H9 (cell line): ENCODE results near the gene KDSR. TPM values are rescaled to one million over a fixed set of nuclear protein-coding genes. Genes with fewer than 3 reads are reported as not detected.

ENCODE experiments used
- DNase-seq: peaks from one replicate; pipeline ENCODE4 v3.0.0-alpha.2; 2017
- H2AFZ ChIP-seq: one replicate; pipeline ENCODE4 v1.6.1; 2013; ENCODE audit warnings: mild to moderate bottlenecking, low read length, control low read depth, moderate library complexity
- H2AK5ac ChIP-seq: 2 replicates; pipeline ENCODE4 v1.6.1; 2013; ENCODE audit warnings: low read length, control low read depth, mixed read lengths; ENCODE audit not compliant: insufficient read length
- H2BK120ac ChIP-seq: one replicate; pipeline ENCODE4 v1.6.1; 2013; ENCODE audit warnings: low read depth, mild to moderate bottlenecking, low read length, control low read depth, inconsistent platforms; ENCODE audit not compliant: poor library complexity, severe bottlenecking
- H2BK12ac ChIP-seq: 2 replicates; pipeline ENCODE4 v1.6.1; 2013; ENCODE audit warnings: low read length, control low read depth, mixed read lengths, low read depth; ENCODE audit not compliant: insufficient read length
- H2BK15ac ChIP-seq: 2 replicates; pipeline ENCODE4 v1.6.1; 2013; ENCODE audit warnings: low read depth, low read length, control low read depth
- H2BK20ac ChIP-seq: one replicate; pipeline ENCODE4 v1.6.1; 2013; ENCODE audit warnings: low read depth, mild to moderate bottlenecking, low read length, control low read depth, inconsistent platforms; ENCODE audit not compliant: poor library complexity, severe bottlenecking
- H2BK5ac ChIP-seq: 2 replicates; pipeline ENCODE4 v1.6.1; 2013; ENCODE audit warnings: low read length, control low read depth, mixed read lengths; ENCODE audit not compliant: insufficient read length
- H3K14ac ChIP-seq: 2 replicates; pipeline ENCODE4 v1.6.1; 2013; ENCODE audit warnings: low read length, control low read depth; ENCODE audit not compliant: insufficient read depth
- H3K18ac ChIP-seq: 2 replicates; pipeline ENCODE4 v1.6.1; 2013; ENCODE audit warnings: low read depth, mild to moderate bottlenecking, mixed read lengths, low read length, control low read depth; ENCODE audit not compliant: insufficient read length
- H3K23ac ChIP-seq: 2 replicates; pipeline ENCODE4 v1.6.1; 2013; ENCODE audit warnings: low read length, control low read depth, mixed read lengths, low read depth; ENCODE audit not compliant: insufficient read length
- H3K23me2 ChIP-seq: 2 replicates; pipeline ENCODE4 v1.6.1; 2013; ENCODE audit warnings: low read depth, mild to moderate bottlenecking, mixed read lengths, low read length, control low read depth; ENCODE audit not compliant: insufficient read length, poor library complexity, severe bottlenecking
- H3K27ac ChIP-seq: 2 replicates; pipeline ENCODE4 v1.5.1; 2013; ENCODE audit warnings: low read length, control low read depth, mixed read lengths, low read depth; ENCODE audit not compliant: insufficient read length
- H3K27me3 ChIP-seq: 2 replicates; pipeline ENCODE4 v1.6.1; 2013; ENCODE audit warnings: low read length, control low read depth, inconsistent platforms; ENCODE audit not compliant: insufficient read depth
- H3K4ac ChIP-seq: 2 replicates; pipeline ENCODE4 v1.6.1; 2013; ENCODE audit warnings: low read depth, mild to moderate bottlenecking, control low read depth, inconsistent platforms, low read length, moderate library complexity
- H3K4me1 ChIP-seq: 2 replicates; pipeline ENCODE4 v1.6.1; 2013; ENCODE audit warnings: low read length, control low read depth, inconsistent platforms; ENCODE audit not compliant: insufficient read depth
- H3K4me2 ChIP-seq: 2 replicates; pipeline ENCODE4 v1.6.1; 2013; ENCODE audit warnings: low read length, control low read depth, mixed read lengths; ENCODE audit not compliant: insufficient read length, insufficient read depth
- H3K56ac ChIP-seq: 2 replicates; pipeline ENCODE4 v1.6.1; 2013; ENCODE audit warnings: low read depth, mild to moderate bottlenecking, mixed read lengths, low read length, control low read depth; ENCODE audit not compliant: insufficient read length
- H3K79me1 ChIP-seq: 2 replicates; pipeline ENCODE4 v1.6.1; 2013; ENCODE audit warnings: low read depth, mild to moderate bottlenecking, moderate library complexity, low read length, control low read depth, inconsistent platforms; ENCODE audit not compliant: insufficient read depth, poor library complexity, severe bottlenecking
- H3K79me2 ChIP-seq: 2 replicates; pipeline ENCODE4 v1.6.1; 2013; ENCODE audit warnings: low read length, control low read depth, inconsistent platforms; ENCODE audit not compliant: insufficient read depth
- H3K9ac ChIP-seq: 2 replicates; pipeline ENCODE4 v1.6.1; 2013; ENCODE audit warnings: low read length, control low read depth, mixed read lengths; ENCODE audit not compliant: insufficient read length; ENCODE audit errors: extremely low read depth
- H3K9me3 ChIP-seq: one replicate; pipeline ENCODE4 v1.6.1; 2013; ENCODE audit warnings: low read depth, low read length, inconsistent platforms; ENCODE audit not compliant: control insufficient read depth
- H3T11ph ChIP-seq: one replicate; pipeline ENCODE4 v1.6.1; 2013; ENCODE audit warnings: mild to moderate bottlenecking, low read length, control low read depth, inconsistent platforms
- H4K20me1 ChIP-seq: one replicate; pipeline ENCODE4 v1.6.1; 2013; ENCODE audit not compliant: control insufficient read depth, insufficient read length, insufficient read depth
- H4K5ac ChIP-seq: 2 replicates; pipeline ENCODE4 v1.6.1; 2013; ENCODE audit warnings: low read depth, mild to moderate bottlenecking, mixed read lengths, low read length, control low read depth; ENCODE audit not compliant: insufficient read length
- H4K8ac ChIP-seq: replicated peaks from 2 replicates; pipeline ENCODE4 v1.6.1; 2013; ENCODE audit warnings: low read length, control low read depth, mixed read lengths, low read depth; ENCODE audit not compliant: insufficient read length
- H4K91ac ChIP-seq: 2 replicates; pipeline ENCODE4 v1.6.1; 2013; ENCODE audit warnings: low read depth, mild to moderate bottlenecking, moderate library complexity, mixed read lengths, low read length, control low read depth; ENCODE audit not compliant: insufficient read length
- H3K27ac Mint-ChIP-seq, 3 experiments: 2 replicates in 2 of 3; 3 replicates in 1 of 3; pipeline ENCODE4 v1.8.0; 2020 to 2021; ENCODE audit warnings: mixed read lengths in 3 of 3, mild to moderate bottlenecking in 1 of 3, moderate library complexity in 1 of 3
- H3K27me3 Mint-ChIP-seq: 2 replicates; pipeline ENCODE4 v1.8.0; 2021; ENCODE audit warnings: low read depth, mild to moderate bottlenecking, moderate library complexity, mixed read lengths
- H3K36me3 Mint-ChIP-seq, 3 experiments: 2 replicates in 2 of 3; 3 replicates in 1 of 3; pipeline ENCODE4 v1.8.0; 2020 to 2021; ENCODE audit warnings: low read depth in 3 of 3, mixed read lengths in 3 of 3; ENCODE audit not compliant: insufficient read depth in 1 of 3
- H3K4me1 Mint-ChIP-seq, 2 experiments: 2 replicates each; pipeline ENCODE4 v1.8.0; 2020; ENCODE audit warnings: mixed read lengths in 2 of 2
- H3K4me3 Mint-ChIP-seq, 2 experiments: 2 replicates in 1 of 2; 3 replicates in 1 of 2; pipeline ENCODE4 v1.8.0; 2020 to 2021; ENCODE audit warnings: mild to moderate bottlenecking in 2 of 2, mixed read lengths in 2 of 2, moderate library complexity in 1 of 2
- H3K9me3 Mint-ChIP-seq, 2 experiments: 2 replicates in 1 of 2; 3 replicates in 1 of 2; pipeline ENCODE4 v1.8.0; 2020; ENCODE audit warnings: mild to moderate bottlenecking in 2 of 2, mixed read lengths in 2 of 2, moderate library complexity in 1 of 2
- CTCF ChIP-seq: fragments of 200-600 bp; sonication (generic); conservative IDR thresholded peaks from 3 replicates; pipeline ENCODE4 v1.8.0; 2021; ENCODE audit warnings: antibody characterized with exemption, mild to moderate bottlenecking
- WGBS: extraction: QIAGEN DNeasy Blood & Tissue Kit; methylation state at CpG from one replicate; pipeline ENCODE4 v1.1.7; 2013; ENCODE audit warnings: missing lambda C conversion rate, low lambda C conversion rate, mixed read lengths; ENCODE audit not compliant: insufficient read length; ENCODE audit errors: extremely low coverage; 5-methylcytosine and 5-hydroxymethylcytosine counted together
- total RNA-seq: library from RNA; stranded (reverse); gene quantifications from 2 replicates; pipeline ENCODE4 v1.2.1, GENCODE V29; 2021

The KDSR gene
- total RNA-seq, 1 experiment from 2014 or later = 58.5 TPM

DNA sequence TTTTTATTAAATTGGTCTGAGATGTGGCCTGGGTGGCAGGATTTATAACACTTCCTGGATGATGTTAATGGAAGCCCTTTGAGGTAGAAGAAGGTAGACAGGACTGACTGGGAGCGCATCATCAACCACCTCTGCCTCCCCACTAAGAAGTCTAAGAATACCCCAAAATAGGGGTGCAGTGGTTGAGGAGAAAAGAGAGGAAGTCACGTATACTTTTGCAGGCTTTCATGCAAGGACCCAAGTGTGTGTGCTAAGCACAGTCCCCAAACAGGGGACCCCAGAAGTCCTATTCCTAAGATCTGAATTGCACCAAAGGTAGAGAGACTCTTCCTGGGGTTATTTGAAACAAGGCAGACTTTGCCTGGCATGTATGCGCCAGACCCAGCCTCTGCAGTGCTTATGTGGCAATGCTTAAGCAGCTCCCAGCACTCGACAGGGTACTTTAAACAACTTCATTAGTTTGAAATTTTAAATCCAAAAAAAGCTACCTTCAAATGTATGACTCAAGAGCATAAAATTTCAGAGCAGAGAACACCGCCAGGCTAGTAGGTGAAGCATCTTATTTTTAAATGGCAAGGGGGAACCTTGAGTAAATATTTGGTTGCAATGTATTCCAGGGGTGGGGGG is 82.7 kb downstream of the KDSR start:
- Histone ChIP-seq H3K4me2 (no peak overlapping the region), H3K23me2 (no peaks in the 10 kb centered on the region), H2BK15ac (no peak overlapping the region), H2AFZ (no peak overlapping the region), H3K14ac (no peak overlapping the region), H4K8ac (no peak overlapping the region), H3K9ac (no peak overlapping the region), H2BK120ac (no peak overlapping the region), H3K27me3 (no peaks in the 10 kb centered on the region), H4K5ac (no peak overlapping the region), H2BK12ac (no peak overlapping the region), H4K91ac (no peak overlapping the region), H3K23ac (no peak overlapping the region), H2BK20ac (no peak overlapping the region), H3K79me2 (no peaks in the 10 kb centered on the region), H3K4ac (no peak overlapping the region), H3K27ac (no peak overlapping the region), H4K20me1 (no peaks in the 10 kb centered on the region), H2BK5ac (no peak overlapping the region), H3T11ph (no peak overlapping the region), H3K9me3 (no peaks in the 10 kb centered on the region), H3K79me1 (no peaks in the 10 kb centered on the region), H3K4me1 (no peaks in the 10 kb centered on the region), H2AK5ac (no peak overlapping the region), H3K56ac (no peak overlapping the region), H3K18ac (no peak overlapping the region)
- no peak for TF ChIP-seq CTCF
- no CpG with 5 or more reads among the region's 5 CpGs for WGBS
- DNase-seq = no peak
- no peaks in the 10 kb centered on the region for H3K36me3 Mint-ChIP-seq
- H3K4me3 Mint-ChIP-seq = no peak overlapping the region
- H3K27ac Mint-ChIP-seq = no peak overlapping the region; a peak in 1 of 7 replicates
- no peaks in the 10 kb centered on the region; the same call in 1 of the 2 replicates for H3K27me3 Mint-ChIP-seq
- peaks cover 0 to 7% of the 10 kb centered on the region in 2 experiments; a peak in 1 of 4 replicates for H3K4me1 Mint-ChIP-seq
- no peaks in the 10 kb centered on the region for H3K9me3 Mint-ChIP-seq
